HEK293 (cell line): ENCODE results near the gene PIEZO1.

Source experiments
- CTCF ChIA-PET: fragments of 350-600 bp; formaldehyde crosslinking; extraction: SDS; loops from one replicate; lab custom pipeline; 2021; ENCODE audit warnings: antibody characterized with exemption; lab: Yijun Ruan, JAX
- POLR2A ChIA-PET: fragments of 300-600 bp; formaldehyde crosslinking; extraction: SDS; loops from one replicate; lab custom pipeline; 2020; ENCODE audit warnings: antibody characterized with exemption, inconsistent platforms; lab: Yijun Ruan, JAX
- H3K27ac ChIP-seq: fragments of 200-500 bp; sonication (Bioruptor generic); 2 replicates; pipeline ENCODE4 v1.5.1; 2014; ENCODE audit warnings: low read depth, low read length, control low read depth, inconsistent platforms; ENCODE audit errors: extremely low read depth
- H3K36me3 ChIP-seq, 2 experiments: fragments of 200-500 bp in 1 of 2; sonication (Bioruptor generic) in 1 of 2; 1 replicate in 1 of 2; 2 replicates in 1 of 2; pipeline ENCODE4 v1.5.1; 2014 to 2017; ENCODE audit warnings: inconsistent platforms in 2 of 2, low read length in 2 of 2; ENCODE audit not compliant: control insufficient read depth in 2 of 2, insufficient read depth in 1 of 2
- H3K4me1 ChIP-seq: fragments of 200-500 bp; sonication (Bioruptor generic); 2 replicates; pipeline ENCODE4 v1.5.1; 2014; ENCODE audit warnings: mild to moderate bottlenecking, low read length, inconsistent platforms; ENCODE audit not compliant: control insufficient read depth, insufficient read depth
- H3K4me3 ChIP-seq: 2 replicates; pipeline ENCODE4 v1.5.1; 2011; ENCODE audit warnings: low read depth, mild to moderate bottlenecking, control low read depth, low read length, moderate library complexity
- H3K9me3 ChIP-seq: fragments of 200-500 bp; sonication (Bioruptor generic); 2 replicates; pipeline ENCODE4 v1.5.1; 2014; ENCODE audit warnings: low read depth, low read length, inconsistent platforms; ENCODE audit not compliant: control insufficient read depth, insufficient read depth
- BCL11B ChIP-seq: fragments of 450-650 bp; formaldehyde crosslinking; IDR thresholded peaks from 2 replicates; pipeline ENCODE4 v1.5.1; 2016; ENCODE audit warnings: low read depth, missing biosample characterization, missing genetic modification characterization
- CTCF ChIP-seq: fragments of 450-650 bp; formaldehyde crosslinking; IDR thresholded peaks from 2 replicates; pipeline ENCODE4 v1.5.1; 2016; ENCODE audit warnings: missing biosample characterization, missing genetic modification characterization
- GLI4 ChIP-seq: fragments of 450-650 bp; formaldehyde crosslinking; IDR thresholded peaks from 2 replicates; pipeline ENCODE4 v1.5.1; 2016; ENCODE audit warnings: missing biosample characterization, missing genetic modification characterization
- HIC1 ChIP-seq: fragments of 450-650 bp; formaldehyde crosslinking; IDR thresholded peaks from 2 replicates; pipeline ENCODE4 v1.5.1; 2016; ENCODE audit warnings: missing biosample characterization, missing genetic modification characterization
- KLF8 ChIP-seq: fragments of 450-650 bp; formaldehyde crosslinking; IDR thresholded peaks from 2 replicates; pipeline ENCODE4 v1.5.1; 2016; ENCODE audit warnings: missing biosample characterization, missing genetic modification characterization
- ZBTB21 ChIP-seq: fragments of 450-650 bp; formaldehyde crosslinking; IDR thresholded peaks from 2 replicates; pipeline ENCODE4 v1.5.1; 2017; ENCODE audit warnings: missing biosample characterization, missing genetic modification characterization
- ZNF112 ChIP-seq: fragments of 450-650 bp; formaldehyde crosslinking; IDR thresholded peaks from 2 replicates; pipeline ENCODE4 v1.5.0; 2017; ENCODE audit warnings: missing biosample characterization, missing genetic modification characterization
- ZNF155 ChIP-seq: fragments of 450-650 bp; formaldehyde crosslinking; IDR thresholded peaks from 2 replicates; pipeline ENCODE4 v1.5.1; 2016; ENCODE audit warnings: missing biosample characterization, missing genetic modification characterization
- ZNF174 ChIP-seq: fragments of 450-650 bp; formaldehyde crosslinking; IDR thresholded peaks from 2 replicates; pipeline ENCODE4 v1.5.0; 2017; ENCODE audit warnings: missing biosample characterization, mild to moderate bottlenecking, missing genetic modification characterization
- ZNF280C ChIP-seq: fragments of 450-650 bp; formaldehyde crosslinking; IDR thresholded peaks from 2 replicates; pipeline ENCODE4 v1.5.1; 2016; ENCODE audit warnings: missing biosample characterization, missing genetic modification characterization
- ZNF544 ChIP-seq: fragments of 450-650 bp; formaldehyde crosslinking; IDR thresholded peaks from 2 replicates; pipeline ENCODE4 v1.5.0; 2017; ENCODE audit warnings: missing biosample characterization, missing genetic modification characterization
- ZNF555 ChIP-seq: fragments of 450-650 bp; formaldehyde crosslinking; conservative IDR thresholded peaks from 2 replicates; pipeline ENCODE4 v1.5.1; 2017; ENCODE audit warnings: missing biosample characterization, mild to moderate bottlenecking, missing genetic modification characterization, inconsistent platforms
- ZNF623 ChIP-seq: fragments of 450-650 bp; formaldehyde crosslinking; IDR thresholded peaks from 2 replicates; pipeline ENCODE4 v1.5.1; 2016; ENCODE audit warnings: missing biosample characterization, missing genetic modification characterization
- ZNF639 ChIP-seq: fragments of 450-650 bp; formaldehyde crosslinking; IDR thresholded peaks from 2 replicates; pipeline ENCODE4 v1.5.1; 2016; ENCODE audit warnings: missing biosample characterization, missing genetic modification characterization
- ZNF645 ChIP-seq: fragments of 450-650 bp; formaldehyde crosslinking; IDR thresholded peaks from 2 replicates; pipeline ENCODE4; 2016; ENCODE audit warnings: missing biosample characterization, missing genetic modification characterization
- ZNF692 ChIP-seq: fragments of 450-650 bp; formaldehyde crosslinking; IDR thresholded peaks from 2 replicates; pipeline ENCODE4 v1.5.1; 2016; ENCODE audit warnings: missing biosample characterization, missing genetic modification characterization
- ZNF707 ChIP-seq: fragments of 450-650 bp; formaldehyde crosslinking; IDR thresholded peaks from 2 replicates; pipeline ENCODE4 v1.5.1; 2016; ENCODE audit warnings: missing biosample characterization, missing genetic modification characterization
- ZNF830 ChIP-seq: fragments of 450-650 bp; IDR thresholded peaks from 2 replicates; pipeline ENCODE4 v1.5.0; 2018; ENCODE audit warnings: missing biosample characterization, missing genetic modification characterization, low read depth, mild to moderate bottlenecking, moderate library complexity

Gene PIEZO1

GRCh38 chr16:88827727-88828126, 42.7 kb upstream of the PIEZO1 start:
- Histone ChIP-seq H3K9me3 (no peaks in the 10 kb centered on the region), H3K36me3 (peaks cover 0 to 7% of the 10 kb centered on the region in 2 experiments; a peak in 1 of 3 replicates), H3K4me3 (no peak overlapping the region), H3K27ac (no peak overlapping the region), H3K4me1 (no peaks in the 10 kb centered on the region)
- ChIA-PET CTCF (interaction anchor here (0.5 to 1.1 kb wide), 2 partner anchors 9 to 31 kb away, joined by 3 to 4 read pairs; no protein-coding TSS in a partner anchor), POLR2A (interaction anchor here (1.0 kb wide), 1 partner anchor 9 kb away, joined by 3 read pairs; no protein-coding TSS in a partner anchor)
- TF ChIP-seq ZNF555 (tag by site-specific recombination) = no peak
- TF ChIP-seq ZNF639 (tag by site-specific recombination) = no peak
- TF ChIP-seq ZNF174 = no peak
- TF ChIP-seq GLI4 = no peak

- Histone ChIP-seq H3K9me3 (no peaks in the 10 kb centered on the region), H3K4me3 (no peak overlapping the region), H3K36me3 (peaks cover 0 to 8% of the 10 kb centered on the region in 2 experiments; a peak in 1 of 3 replicates), H3K27ac (no peak overlapping the region), H3K4me1 (no peaks in the 10 kb centered on the region)
- ChIA-PET CTCF (no interaction called here), POLR2A (no interaction called here)
- no peak for TF ChIP-seq BCL11B (tag by site-specific recombination)
- no peak for TF ChIP-seq ZNF544 (tag by site-specific recombination)
- no peak for TF ChIP-seq CTCF (tag by site-specific recombination)
- TF ChIP-seq ZNF707 (tag by site-specific recombination) = no peak
- no peak for TF ChIP-seq KLF8 (tag by site-specific recombination)
- TF ChIP-seq ZNF280C = no peak
- TF ChIP-seq ZNF155 (tag by site-specific recombination) = no peak
- TF ChIP-seq ZNF830 = no peak
- TF ChIP-seq ZNF645 (tag by site-specific recombination) = no peak
- no peak for TF ChIP-seq ZNF112 (tag by site-specific recombination)
- TF ChIP-seq ZNF623 = no peak
- no peak for TF ChIP-seq ZNF692 (tag by site-specific recombination)
- no peak for TF ChIP-seq HIC1
- TF ChIP-seq ZBTB21 (tag by site-specific recombination) = no peak
Observed at GRCh38 chr16:88826070-88826840, 41.2 kb upstream of the PIEZO1 start.
